ENCODE data around the gene TNRC6C. TPM values are rescaled to one million over a fixed set of nuclear protein-coding genes. Genes with fewer than 3 reads are reported as not detected.

TNRC6C gene
- total and polyA plus RNA-seq, 4 donors: 1.3 to 7.7 (median 2.9) TPM

DNA sequence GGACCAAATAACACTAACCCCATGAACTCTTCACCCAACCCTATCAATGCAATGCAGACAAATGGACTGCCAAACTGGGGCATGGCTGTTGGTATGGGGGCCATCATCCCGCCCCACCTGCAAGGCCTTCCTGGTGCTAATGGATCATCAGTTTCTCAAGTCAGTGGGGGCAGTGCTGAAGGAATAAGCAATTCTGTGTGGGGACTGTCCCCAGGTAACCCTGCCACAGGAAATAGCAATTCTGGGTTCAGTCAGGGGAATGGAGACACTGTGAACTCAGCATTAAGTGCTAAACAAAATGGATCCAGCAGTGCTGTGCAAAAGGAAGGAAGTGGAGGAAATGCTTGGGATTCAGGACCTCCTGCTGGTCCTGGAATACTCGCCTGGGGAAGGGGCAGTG, 91.1 kb downstream of the TNRC6C start:
- 98% methylated on average over 2 of the region's 2 CpGs for WGBS

DNA sequence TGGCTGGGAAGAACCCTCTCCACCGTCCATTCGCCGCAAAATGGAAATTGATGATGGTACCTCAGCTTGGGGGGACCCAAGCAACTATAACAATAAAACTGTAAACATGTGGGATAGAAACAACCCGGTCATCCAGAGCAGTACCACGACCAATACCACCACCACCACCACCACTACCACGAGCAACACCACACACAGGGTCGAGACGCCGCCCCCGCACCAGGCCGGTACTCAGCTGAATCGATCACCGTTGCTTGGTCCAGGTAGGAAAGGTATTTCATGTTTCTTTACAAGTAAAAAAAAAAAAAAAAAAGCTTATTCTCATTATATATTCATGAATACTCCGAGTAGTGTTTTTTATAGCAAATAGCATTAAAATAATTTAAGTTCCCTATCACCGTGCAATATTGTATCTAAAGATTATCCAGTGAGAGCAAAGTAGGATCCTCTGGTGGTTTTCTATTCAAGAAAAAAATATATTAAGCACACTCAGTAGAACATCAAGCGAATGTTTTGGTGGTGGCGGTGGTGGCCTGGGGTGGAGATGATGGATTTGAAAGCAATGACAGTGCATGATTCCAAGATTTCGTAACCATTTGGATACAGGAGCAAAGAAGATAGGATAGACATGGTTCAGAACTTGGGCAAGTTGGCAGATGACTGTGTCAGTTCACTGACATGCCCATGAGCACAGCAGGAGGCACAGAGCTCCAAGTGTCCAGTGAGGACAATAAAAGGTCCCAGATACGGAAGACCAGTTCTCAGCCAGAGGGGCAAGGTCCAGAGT, 92.9 kb downstream of the TNRC6C start:
- Histone ChIP-seq H3K27me3 (ENCODE audit: control insufficient read depth in 4 of 4, insufficient read depth in 4 of 4, low read length in 3 of 4) (no peaks in the 10 kb centered on the region), H3K9me3 (ENCODE audit: control insufficient read depth in 4 of 4, low read length in 3 of 4) (no peaks in the 10 kb centered on the region), H3K27ac (ENCODE audit: low read depth in 1 of 2, low read length in 2 of 2) (no peak overlapping the region), H3K9ac (ENCODE audit: low read depth in 1 of 2, low read length in 2 of 2) (no peak overlapping the region), H3K4me1 (ENCODE audit: control insufficient read depth in 4 of 4, insufficient read depth in 4 of 4, low read length in 3 of 4) (no peaks in the 10 kb centered on the region), H3K4me3 (ENCODE audit: low read depth in 1 of 3, low read length in 3 of 3) (no peak overlapping the region), H3K36me3 (ENCODE audit: control insufficient read depth in 4 of 4, insufficient read depth in 3 of 4, low read depth in 1 of 4, low read length in 3 of 4) (peaks cover 4 to 33% (median 17%) of the 10 kb centered on the region in 4 donors)
- 96% methylated on average over 19 of the region's 19 CpGs for WGBS
- DNase-seq (ENCODE audit: low spot score): no peak
- TF ChIP-seq RAD21 (IDR thresholded peaks at IDR 0.05): no peak
- TF ChIP-seq, protein P1, sequence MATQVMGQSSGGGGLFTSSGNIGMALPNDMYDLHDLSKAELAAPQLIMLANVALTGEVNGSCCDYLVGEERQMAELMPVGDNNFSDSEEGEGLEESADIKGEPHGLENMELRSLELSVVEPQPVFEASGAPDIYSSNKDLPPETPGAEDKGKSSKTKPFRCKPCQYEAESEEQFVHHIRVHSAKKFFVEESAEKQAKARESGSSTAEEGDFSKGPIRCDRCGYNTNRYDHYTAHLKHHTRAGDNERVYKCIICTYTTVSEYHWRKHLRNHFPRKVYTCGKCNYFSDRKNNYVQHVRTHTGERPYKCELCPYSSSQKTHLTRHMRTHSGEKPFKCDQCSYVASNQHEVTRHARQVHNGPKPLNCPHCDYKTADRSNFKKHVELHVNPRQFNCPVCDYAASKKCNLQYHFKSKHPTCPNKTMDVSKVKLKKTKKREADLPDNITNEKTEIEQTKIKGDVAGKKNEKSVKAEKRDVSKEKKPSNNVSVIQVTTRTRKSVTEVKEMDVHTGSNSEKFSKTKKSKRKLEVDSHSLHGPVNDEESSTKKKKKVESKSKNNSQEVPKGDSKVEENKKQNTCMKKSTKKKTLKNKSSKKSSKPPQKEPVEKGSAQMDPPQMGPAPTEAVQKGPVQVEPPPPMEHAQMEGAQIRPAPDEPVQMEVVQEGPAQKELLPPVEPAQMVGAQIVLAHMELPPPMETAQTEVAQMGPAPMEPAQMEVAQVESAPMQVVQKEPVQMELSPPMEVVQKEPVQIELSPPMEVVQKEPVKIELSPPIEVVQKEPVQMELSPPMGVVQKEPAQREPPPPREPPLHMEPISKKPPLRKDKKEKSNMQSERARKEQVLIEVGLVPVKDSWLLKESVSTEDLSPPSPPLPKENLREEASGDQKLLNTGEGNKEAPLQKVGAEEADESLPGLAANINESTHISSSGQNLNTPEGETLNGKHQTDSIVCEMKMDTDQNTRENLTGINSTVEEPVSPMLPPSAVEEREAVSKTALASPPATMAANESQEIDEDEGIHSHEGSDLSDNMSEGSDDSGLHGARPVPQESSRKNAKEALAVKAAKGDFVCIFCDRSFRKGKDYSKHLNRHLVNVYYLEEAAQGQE (IDR thresholded peaks at IDR 0.05): no peak
- no peak for TF ChIP-seq ZBTB33 (IDR thresholded peaks at IDR 0.05)
- TF ChIP-seq JUND (IDR thresholded peaks at IDR 0.05): no peak
- TF ChIP-seq, protein P2, sequence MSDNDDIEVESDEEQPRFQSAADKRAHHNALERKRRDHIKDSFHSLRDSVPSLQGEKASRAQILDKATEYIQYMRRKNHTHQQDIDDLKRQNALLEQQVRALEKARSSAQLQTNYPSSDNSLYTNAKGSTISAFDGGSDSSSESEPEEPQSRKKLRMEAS (IDR thresholded peaks at IDR 0.05): no peak
- no peak for TF ChIP-seq HNF4G (IDR thresholded peaks at IDR 0.05)
- no peak for TF ChIP-seq SP1 (IDR thresholded peaks at IDR 0.05)
- no peak for TF ChIP-seq GABPA (IDR thresholded peaks at IDR 0.05 in 1 of 2, conservative IDR thresholded peaks at IDR 0.05 in 1 of 2)

More for the DNA sequence above, 91.1 kb downstream of the TNRC6C start:
- DNase-seq (ENCODE audit: low spot score): no peak
- peaks cover 4 to 29% (median 17%) of the 10 kb centered on the region in 4 donors for H3K36me3 ChIP-seq (ENCODE audit: control insufficient read depth in 4 of 4, insufficient read depth in 3 of 4, low read depth in 1 of 4, low read length in 3 of 4)
- H3K4me1 ChIP-seq (ENCODE audit: control insufficient read depth in 4 of 4, insufficient read depth in 4 of 4, low read length in 3 of 4): no peaks in the 10 kb centered on the region
- no peak overlapping the region for H3K4me3 ChIP-seq (ENCODE audit: low read depth in 1 of 3, low read length in 3 of 3)
- no peak overlapping the region for H3K9ac ChIP-seq (ENCODE audit: low read depth in 1 of 2, low read length in 2 of 2)
- H3K9me3 ChIP-seq (ENCODE audit: control insufficient read depth in 4 of 4, low read length in 3 of 4): no peaks in the 10 kb centered on the region
- no peak overlapping the region for H3K27ac ChIP-seq (ENCODE audit: low read depth in 1 of 2, low read length in 2 of 2)
- TF ChIP-seq HNF4G (IDR thresholded peaks at IDR 0.05): no peak
- no peaks in the 10 kb centered on the region for H3K27me3 ChIP-seq (ENCODE audit: control insufficient read depth in 4 of 4, insufficient read depth in 4 of 4, low read length in 3 of 4)

DNA sequence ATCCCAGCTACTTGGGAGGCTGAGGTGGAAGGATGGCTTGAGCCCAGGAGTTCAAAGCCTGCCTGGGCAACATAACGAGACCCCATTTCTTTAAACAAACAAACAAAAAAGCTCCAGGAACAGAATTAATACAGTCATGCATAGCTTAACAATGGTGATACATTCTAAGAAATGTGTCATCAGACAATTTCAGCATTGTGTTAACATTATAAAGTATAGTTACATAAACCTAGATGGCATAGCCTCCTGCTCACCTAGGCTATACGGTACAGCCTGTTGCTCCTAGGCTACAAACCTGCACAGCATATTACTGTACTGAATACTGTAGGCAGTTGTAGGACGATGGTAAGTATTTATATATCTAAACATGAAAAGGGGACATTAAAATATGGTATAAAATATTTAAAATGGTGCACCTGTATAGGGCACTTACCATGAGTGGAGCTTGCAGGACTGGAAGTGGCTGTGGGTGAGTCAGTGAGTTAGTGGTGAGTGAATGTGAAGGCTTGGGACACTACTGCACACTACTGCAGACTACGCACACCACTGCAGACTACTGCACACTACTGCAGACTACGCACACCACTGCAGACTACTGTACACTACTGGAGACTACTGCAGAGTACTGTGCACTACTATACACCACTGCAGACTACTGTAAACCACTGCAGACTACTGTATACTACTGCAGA, 95.4 kb downstream of the TNRC6C start:
- 93% methylated on average over 5 of the region's 5 CpGs for WGBS
- H3K27me3 ChIP-seq (ENCODE audit: control insufficient read depth in 4 of 4, insufficient read depth in 4 of 4, low read length in 3 of 4): no peaks in the 10 kb centered on the region
- H3K9ac ChIP-seq (ENCODE audit: low read depth in 1 of 2, low read length in 2 of 2): no peak overlapping the region
- no peak overlapping the region for H3K27ac ChIP-seq (ENCODE audit: low read depth in 1 of 2, low read length in 2 of 2)
- H3K4me1 ChIP-seq (ENCODE audit: control insufficient read depth in 4 of 4, insufficient read depth in 4 of 4, low read length in 3 of 4): no peaks in the 10 kb centered on the region
- no peaks in the 10 kb centered on the region for H3K9me3 ChIP-seq (ENCODE audit: control insufficient read depth in 4 of 4, low read length in 3 of 4)
- TF ChIP-seq RAD21 (IDR thresholded peaks at IDR 0.05) (no peak), HNF4A (conservative IDR thresholded peaks at IDR 0.05) (no peak), NR2F2 (IDR thresholded peaks at IDR 0.05) (no peak), ZBTB33 (IDR thresholded peaks at IDR 0.05) (no peak), FOXA1 (IDR thresholded peaks at IDR 0.05) (no peak)
- peaks cover 3 to 26% (median 15%) of the 10 kb centered on the region in 4 donors for H3K36me3 ChIP-seq (ENCODE audit: control insufficient read depth in 4 of 4, insufficient read depth in 3 of 4, low read depth in 1 of 4, low read length in 3 of 4)
- no peak overlapping the region for H3K4me3 ChIP-seq (ENCODE audit: low read depth in 1 of 3, low read length in 3 of 3)
- DNase-seq (ENCODE audit: low spot score): no peak
